Measurements from ENCODE around the gene DLX5.

The DLX5 gene

DNA sequence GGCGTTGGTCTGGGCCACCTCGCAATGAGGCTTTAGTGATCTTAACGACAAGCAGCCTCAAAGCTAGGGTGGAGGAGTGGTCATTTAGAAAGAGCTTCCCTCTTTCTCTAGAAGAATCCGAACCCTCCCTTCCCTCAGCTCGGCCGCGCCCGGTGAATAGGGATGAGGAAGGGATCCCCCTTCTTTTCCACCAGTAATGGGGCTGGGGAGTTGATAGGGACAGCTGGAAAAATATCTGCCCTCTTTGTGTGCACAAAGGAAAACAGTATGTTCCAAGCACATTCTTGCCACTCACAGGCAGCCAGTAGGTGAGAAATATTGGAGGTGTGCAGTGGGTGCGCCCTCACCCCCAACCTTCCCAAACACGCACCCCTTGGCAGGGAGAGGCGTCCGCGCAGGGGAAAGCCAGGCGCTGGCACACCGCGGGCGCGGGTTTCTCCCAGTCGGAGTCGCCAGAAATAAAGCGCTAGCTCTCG is 6.5 kb downstream of the DLX5 start:
- DNase-seq (ENCODE audit: low spot score), result no peak

DNA sequence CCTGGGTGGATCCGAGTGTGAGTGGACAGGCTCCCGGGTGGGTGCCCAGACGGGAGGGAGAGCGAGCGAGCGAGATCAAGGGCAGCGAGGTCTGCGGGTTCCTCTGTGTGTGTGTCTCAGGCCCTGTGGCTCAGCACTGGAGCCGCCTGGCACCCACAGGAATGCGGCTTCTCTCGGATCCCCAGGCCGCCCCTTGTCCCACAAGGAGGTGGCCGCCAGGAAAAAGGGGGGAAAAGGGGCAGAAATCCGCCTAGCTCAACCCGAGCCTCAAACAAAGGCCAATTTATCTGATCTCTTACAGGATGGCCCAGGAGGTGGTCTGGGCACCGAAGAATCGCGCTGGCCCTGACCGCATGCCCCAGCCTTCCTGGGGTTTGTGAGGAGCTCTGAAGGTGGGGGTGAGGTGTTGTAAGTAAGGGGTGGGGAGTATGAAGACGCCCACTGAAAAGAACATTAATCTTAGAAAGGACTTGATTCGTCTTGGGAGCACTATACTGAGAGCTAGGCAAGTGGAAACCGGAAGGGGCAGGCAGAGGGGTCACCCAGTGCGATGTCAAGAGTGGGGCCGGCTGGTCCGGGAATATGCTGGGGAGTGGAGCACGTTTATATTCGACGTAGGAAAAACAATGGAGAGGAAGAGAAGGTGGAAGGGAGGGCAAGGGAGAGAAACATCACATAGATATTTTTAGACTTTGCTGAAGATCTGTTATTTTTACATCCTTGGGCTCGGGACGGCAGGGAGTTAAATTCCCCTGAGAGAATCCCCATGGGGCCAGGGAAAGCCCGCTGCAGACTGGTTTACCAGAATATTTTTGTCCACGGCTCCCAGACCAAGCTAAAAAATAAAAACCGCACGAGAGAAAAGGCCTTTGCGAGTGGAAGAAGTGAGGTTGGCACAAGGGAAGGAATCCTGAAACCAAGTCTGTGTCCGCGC is 7.2 kb downstream of the DLX5 start:
- no peak for DNase-seq (ENCODE audit: low spot score)

DNA sequence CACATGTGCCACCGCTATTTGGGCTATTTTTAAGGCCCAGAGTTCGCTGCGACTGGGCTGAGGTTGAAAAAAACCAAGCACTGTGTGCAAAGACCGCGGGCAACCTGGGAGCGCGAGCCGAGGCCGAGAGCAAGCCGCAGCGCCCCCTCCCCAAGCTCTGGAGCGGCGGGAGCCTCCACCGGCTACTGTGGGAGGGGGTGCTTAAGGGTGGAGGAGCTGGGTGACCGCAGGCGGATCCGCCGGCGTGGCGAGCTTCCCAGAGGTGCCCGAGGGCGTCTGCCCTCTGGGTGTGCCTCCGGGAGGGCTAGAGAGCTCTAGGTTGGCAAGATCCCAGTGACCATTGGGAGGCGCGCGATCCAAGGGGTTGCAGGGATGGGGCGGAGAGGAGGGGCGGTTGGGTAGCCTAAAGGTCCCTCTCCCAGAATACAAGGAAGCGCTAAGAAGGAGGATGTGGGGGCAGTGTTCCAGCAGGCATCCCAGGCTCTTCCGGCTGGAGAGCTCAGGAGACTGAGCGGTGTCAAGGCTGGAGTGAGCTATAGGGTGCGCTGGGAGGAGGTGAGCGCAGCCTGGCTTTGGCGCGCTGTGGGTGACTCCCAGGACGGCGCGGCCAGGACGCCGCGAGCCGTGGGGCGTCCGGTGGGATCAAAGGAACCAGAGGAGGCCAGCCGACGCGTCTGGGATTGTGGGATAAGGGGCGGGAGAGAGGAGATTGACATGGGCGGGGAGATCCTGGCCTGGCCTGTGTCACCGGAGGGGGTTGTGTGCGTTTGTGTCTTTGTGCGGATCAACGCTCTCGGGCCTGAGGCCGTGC is 8.0 kb downstream of the DLX5 start:
- DNase-seq (ENCODE audit: low spot score), result no peak

DNA sequence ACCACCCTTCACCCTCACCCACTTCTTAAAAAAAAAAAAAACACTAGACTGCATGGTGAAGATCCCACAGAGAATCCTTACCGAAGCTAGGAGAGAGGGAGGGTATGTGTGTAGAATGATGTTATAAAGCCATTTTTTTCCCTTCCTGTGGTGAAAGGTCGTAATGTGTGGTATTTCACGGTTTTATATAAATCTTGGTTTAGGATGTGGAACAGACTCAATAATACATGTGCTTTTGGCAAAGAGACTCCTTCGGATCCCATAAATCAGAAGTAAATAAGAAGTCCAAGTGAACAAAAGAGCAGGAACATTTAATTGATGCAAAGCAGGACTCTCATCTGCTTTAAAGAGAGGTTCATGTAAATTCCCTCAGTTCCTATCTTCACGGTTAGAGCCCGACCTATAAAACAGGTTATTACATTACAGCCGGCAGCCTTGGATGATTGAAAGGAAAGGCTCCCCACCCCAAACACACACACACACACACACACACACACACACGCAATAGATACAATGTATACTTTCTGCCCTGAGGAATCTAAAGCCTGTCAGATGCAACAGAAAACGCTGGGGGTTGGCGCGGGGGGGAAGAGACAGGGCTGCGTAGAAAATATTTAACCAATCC is 8.8 kb downstream of the DLX5 start:
- no peak for DNase-seq (ENCODE audit: low spot score)

DNA sequence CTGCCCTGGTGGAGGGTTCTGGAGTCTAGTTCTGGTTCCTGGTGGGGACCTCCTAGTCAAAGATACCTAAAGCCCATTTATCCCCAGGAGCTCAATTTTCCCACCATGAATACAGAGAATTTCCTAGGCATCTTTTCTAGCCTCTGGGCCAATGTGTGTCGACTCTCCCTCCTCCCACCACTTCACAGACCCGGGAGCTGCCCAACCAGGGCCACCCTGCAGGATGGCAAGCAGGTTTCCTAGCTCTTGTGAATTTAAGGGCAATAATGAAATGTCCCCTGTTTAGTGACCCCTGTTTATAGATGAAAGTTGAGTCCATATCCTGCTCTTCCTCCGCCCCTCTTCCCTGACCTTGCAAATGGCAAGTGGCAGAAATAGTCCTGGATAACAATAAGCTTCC is 9.4 kb downstream of the DLX5 start:
- no peak for DNase-seq (ENCODE audit: low spot score)

DNA sequence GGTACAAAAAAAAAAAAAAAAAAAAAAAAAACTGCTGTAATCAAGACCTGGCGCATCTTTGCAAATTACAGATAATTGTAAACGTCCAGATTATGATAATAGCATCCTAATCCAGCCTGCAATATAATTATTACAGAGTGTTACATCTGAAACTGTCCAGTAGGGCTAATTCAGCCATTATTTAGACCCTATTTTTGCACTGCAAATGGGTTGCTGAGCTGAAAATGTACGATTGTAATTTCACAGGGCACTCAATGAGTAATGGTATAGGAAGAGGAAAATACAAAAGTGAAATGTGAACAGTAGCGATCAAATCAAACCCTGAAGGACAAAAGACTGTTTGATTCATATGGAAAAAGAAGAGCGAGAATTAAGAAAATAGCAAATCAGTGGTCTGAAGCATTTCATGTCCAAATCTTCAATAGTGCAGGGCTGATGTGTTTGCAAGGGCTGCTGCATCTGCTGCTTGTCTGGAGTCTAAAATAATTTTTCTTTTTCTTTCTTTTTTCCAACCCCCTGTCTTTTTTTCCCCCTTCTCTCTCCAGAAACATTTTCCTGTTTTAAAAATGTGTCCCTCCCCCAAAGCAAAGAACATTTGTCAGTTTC is 10.4 kb downstream of the DLX5 start:
- no peak for DNase-seq (ENCODE audit: low spot score)

DNA sequence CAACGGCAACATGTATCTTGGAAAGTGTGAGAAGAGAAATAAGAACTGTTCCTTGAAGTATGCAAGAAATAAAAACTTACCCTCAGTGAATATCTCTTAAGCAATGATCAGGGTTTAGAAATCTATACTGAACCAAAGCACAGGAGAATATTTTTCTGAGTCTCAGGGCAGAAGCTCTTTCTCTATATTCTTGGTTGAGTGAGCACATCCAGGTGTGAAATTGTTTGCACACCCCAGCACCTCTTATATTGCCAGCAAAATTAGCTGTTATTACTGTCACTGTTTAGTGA is 10.8 kb downstream of the DLX5 start:
- no peak for DNase-seq (ENCODE audit: low spot score)

DNA sequence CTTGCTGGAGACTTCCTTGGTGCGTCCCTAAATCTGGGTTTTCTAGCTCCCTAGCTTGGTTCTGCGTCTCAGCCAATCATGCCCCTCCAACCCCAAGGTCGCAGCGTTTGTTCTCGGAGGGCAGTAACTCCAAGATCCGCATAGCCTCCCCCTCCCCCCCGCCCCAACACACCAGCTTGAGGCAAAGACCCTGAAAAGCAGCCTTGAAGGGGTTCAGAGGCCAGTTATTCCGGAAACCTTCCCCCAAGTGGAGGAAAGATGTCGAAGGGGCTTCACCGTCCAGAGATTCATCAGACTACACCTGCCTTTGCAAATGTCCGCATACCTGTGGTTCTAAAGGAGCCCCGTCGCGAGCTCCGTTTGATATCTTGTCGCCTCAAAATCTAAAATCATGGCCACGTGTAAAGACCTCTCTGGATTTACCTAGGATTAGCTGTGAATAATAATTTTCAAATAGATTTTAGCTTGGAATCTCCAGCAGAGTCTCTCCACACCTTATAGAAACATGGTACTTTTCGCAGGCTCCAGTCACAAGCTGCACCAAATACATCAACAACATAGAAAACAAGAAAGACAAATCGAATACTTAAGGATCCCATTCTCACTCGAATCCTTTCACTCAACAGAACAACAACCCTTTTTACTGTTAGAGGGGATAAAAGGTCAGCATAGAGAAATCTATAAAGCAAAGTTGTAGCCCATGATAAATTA is 11.3 kb downstream of the DLX5 start:
- DNase-seq (ENCODE audit: low spot score), result no peak

DNA sequence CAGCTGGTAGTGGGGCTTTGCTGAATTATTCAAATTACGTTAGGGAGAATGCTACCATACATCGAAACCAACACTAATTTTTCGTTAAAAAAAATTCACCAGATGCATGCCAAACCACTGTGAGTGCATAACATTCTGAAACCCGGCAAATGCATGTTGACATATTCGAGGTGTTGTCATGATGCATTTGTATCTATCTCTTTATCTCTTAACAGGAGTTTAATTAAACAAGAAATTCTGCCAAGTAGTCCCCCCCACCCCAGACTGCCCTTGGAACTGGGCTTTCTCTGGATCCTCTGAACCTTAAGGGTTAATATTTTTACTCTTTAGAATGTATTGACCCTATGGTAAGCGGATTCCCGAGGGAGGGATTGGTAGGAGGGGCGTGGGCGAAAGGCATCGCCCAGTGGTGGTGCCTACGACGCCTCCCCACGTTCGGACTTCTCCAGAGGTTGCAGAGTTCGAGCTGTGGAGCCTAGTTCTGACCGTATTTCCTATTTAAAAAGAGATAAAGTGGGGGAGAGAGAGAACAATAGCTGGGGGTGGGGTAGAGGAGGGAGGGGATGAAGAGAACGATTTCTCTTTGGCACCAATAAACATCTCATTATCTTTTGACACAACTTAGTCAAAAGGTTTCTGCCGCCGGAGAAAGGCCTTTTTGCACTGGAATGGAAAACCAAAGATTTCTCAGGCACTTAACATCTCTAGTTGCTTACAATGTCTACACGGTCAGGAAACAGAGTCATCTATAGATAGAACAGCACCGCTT is 12.1 kb downstream of the DLX5 start:
- DNase-seq (ENCODE audit: low spot score), result no peak

DNA sequence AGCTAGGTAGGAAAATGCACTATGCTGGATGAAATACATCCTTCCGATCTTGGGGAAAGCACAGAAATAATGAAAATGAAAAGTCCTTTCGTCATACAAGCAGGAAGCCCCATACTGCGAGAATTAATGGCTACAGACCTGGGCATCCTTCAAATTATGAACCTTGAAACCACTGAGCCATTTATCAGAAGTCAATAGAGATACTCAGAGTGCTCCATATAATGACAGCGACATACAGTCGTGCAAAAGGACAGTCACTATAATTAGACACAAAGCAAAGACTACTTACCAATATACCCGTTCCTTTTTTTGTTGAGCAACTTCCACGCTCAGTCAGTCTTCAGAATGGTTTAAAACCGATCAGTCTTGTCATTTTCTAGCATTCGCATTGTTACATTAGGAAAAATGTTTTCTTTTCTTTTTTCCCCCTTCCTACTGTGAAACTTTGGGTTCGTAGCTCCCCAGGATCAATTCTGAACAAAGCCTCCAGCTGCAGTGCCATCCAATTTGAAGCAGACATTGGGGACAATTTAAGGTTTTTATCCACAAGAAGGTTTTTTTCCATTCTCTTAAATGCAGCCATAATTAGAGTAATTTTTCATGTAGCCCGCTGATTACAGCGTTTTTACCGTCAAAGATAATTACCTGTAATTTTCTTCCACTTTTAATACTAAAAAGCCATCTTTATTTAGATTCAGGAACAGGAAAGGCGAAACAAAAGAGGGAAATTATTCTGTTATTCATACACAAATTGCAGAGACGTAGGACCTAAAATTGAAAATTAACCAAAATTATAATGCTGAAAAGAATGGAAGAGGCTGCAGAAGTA is 12.9 kb downstream of the DLX5 start:
- no peak for DNase-seq (ENCODE audit: low spot score)

DNA sequence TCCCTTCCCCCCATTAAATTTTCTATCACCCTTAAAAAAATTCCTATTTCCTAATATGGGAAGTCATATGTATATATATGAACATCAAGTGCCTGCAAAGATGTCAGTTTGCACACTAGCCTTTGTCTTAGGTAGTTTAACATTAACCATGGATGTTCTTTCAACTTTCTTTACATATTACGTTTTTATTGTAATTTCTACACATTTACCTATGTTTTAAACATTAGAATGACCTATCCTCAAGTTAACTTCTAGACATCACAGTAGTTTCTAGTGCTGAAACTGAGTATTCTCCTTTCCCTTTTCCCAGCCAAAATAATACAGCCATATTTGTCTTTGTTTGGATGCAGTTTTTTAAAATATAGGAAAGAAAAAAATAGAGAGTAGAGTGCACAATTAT is 13.5 kb downstream of the DLX5 start:
- no peak for DNase-seq (ENCODE audit: low spot score)

DNA sequence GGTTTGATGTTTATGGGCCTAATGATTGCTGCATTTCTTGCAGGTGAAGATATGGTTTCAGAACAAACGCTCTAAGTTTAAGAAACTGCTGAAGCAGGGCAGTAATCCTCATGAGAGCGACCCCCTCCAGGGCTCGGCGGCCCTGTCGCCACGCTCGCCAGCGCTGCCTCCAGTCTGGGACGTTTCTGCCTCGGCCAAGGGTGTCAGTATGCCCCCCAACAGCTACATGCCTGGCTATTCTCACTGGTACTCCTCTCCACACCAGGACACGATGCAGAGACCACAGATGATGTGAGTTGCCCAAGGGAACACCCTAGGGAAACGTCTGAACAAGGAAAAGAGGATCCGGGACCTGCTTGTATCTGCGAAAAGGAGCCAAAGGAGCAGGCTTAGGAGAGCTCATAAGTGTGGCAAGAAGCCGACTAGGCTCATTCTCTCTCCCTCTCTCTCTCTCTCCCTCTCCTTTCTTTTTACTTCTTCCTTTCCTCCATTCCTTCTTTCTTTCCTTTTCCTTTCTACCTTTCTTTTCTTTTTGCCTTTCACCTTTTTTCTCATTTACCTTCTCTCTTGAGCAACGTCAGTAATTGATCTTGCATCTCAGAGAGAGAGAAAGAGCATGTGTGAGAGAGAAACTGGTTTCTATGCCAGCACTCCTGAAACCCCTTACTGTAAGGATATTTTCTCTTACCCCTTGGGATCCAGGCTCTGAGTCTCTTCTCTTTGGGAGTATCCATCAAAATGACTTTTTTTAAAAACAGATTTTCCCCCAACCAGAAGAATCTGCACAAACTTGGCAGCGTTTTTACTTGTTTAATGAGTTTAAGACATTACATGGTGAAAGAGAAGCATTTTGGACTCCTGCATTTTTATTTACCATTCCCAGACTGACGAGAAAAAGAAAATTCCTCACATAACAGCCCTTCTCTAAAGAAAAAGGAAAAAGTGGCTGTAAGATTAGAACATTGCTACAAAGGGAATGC is 14.6 kb downstream of the DLX5 start:
- DNase-seq (ENCODE audit: low spot score), result no peak

DNA sequence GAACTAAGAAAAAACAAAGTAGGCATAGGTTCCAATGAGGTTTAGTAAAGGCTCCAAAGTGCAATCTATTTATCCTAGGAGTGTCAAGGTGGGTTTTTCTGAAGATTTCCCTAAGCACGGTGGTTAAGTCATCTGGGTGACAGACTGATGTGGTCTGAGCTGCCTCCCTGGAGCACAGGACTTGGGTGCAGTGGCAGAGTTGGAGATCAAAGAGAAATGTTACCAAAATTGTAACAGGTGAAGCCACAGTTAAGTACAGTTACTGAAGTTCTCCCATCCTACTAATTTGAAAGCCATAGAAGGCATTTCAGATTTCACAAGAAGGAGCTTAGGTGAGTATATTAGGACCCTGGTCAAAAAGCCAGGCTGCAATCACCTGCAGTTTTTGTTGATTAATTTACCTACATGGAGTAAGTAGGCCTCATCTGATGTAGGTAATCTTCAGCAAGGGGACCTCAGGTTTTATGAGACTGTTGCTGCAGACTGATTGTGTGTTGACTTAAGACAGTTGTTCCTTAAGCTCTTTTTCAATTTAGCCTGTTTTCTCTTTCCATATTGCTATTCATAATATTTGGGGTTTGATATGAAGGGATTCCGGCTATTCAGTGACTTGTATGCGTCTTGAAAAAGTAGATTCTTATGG is 16.2 kb downstream of the DLX5 start:
- no peak for DNase-seq (ENCODE audit: low spot score)

DNA sequence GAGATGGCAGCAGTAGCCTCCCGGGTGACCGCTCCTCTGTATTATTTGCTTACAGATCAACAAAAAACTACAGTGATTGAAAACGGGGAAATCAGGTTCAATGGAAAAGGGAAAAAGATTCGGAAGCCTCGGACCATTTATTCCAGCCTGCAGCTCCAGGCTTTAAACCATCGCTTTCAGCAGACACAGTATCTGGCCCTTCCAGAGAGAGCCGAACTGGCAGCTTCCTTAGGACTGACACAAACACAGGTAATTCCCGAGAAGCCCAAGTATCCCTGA is 17.1 kb downstream of the DLX5 start:
- DNase-seq (ENCODE audit: low spot score), result no peak

DNA sequence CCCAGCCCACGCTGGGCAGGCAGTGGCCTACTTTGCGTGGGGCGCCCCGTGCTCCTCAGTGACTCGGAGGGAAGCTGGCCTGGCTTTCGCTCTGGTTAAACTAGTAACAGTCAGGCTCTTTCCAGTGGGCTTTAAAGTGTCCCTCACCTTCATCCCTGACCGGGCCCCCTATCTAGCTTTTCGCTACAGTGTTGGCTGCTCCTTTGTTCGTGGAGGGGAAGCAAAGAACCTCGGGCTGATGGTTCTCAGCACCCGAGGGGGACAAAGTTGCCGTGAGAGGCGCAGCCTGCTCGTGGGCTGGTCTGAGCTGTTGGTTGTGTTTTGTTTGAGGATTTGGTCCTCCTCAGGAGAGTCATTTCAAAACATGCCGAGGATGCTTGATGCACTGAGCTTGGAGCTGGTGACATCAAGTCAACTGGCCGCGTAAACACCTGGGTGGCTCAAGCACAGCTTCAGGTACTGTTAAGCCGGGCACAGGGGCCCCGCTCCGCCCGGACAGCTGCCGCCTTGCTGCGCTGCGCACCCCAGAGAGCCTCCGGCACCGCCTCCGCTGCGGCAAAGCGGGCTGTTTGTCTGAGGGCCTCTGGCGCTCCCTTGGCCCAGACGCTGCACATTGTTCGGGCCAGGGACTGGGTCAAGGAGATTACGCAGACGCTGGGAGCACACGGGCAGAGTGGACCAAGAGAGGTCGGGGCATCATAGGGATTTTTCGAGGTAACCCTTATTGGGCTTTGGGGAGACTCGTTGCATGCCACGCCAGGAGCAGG is 17.6 kb downstream of the DLX5 start:
- DNase-seq (ENCODE audit: low spot score), result no peak

DNA sequence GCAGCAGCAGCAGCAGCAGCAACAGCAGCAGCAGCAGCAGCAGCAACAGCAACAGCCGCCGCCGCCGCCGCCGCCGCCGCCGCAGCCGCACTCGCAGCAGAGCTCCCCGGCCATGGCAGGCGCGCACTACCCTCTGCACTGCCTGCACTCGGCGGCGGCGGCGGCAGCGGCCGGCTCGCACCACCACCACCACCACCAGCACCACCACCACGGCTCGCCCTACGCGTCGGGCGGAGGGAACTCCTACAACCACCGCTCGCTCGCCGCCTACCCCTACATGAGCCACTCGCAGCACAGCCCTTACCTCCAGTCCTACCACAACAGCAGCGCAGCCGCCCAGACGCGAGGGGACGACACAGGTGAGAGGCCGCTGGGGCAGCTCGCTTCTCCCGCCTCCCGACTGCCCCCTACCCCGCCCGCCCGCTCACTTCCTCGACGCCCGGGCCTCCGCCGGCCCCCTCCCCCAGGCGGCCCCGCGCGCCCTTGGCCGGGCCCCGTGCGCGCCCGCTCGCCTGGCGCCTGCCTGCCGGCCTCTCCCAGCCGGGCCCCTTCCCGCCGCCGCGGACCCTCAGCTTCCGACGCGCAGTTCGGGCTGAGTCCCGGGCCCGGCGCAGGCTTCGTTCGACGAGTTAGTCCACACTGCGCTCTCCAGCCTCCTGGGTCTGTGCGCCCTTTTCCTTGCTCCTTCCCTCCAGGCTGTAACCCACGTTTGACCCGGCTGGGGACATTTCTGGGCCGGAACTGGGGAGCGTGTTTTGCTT is 18.4 kb downstream of the DLX5 start:
- no peak for DNase-seq (ENCODE audit: low spot score)

Data from left forelimb (tissue), 1 donor.